Activated CD4-positive, alpha-beta T cell treated with anti-CD3 and anti-CD28 coated beads, Interleukin-2, amount 50 U/mL, for 48 hours (primary cell): ENCODE results near the gene GCH1.
"Not testable (repeated sequence)": the region's sequence is repeated elsewhere in the genome, so short reads cannot be mapped to it uniquely, and the experiment has no call there.

Experiments
- DNase-seq, 2 experiments: peaks; one replicate each; pipeline ENCODE4 v3.0.0-alpha.2; 2020

The GCH1 gene

DNA sequence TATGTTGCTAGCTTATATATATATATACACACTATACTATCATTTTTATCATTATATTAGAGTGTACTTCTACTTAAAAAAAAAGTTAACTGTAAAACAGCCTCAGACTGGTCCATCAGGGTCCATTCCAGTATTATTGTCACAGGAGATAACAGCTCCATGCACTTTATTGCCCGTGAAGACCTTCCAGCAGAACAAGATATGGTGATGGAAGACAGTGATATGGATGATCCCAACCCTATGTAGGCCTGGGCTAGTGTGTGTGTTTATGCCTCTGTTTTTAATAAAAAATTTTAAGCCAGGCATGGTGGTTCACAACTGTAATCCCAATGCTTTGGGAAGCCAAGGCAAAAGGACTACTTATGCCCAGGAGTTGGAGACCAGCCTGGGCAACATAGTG is 86.2 kb downstream of the GCH1 start:
- no peak for DNase-seq

DNA sequence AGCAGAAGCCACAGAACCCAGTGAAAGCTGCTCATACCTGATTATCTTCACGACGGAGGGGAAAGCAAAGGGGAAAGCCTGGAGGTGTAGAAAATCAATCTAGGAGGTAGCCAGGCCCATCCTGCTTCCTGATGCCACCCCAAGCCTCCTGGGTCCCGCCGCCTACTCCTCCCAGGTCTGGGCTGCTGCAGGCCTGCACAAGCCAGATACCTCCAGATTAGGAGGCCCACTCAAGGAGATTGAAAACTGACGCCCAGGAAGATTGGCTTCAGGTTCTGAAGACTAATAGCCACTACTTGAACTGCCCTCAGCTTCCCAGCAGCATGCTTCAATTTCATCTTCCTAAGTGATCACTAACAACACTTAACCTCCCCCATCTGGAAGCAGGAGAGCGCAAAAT is 87.1 kb downstream of the GCH1 start:
- no peak for DNase-seq

DNA sequence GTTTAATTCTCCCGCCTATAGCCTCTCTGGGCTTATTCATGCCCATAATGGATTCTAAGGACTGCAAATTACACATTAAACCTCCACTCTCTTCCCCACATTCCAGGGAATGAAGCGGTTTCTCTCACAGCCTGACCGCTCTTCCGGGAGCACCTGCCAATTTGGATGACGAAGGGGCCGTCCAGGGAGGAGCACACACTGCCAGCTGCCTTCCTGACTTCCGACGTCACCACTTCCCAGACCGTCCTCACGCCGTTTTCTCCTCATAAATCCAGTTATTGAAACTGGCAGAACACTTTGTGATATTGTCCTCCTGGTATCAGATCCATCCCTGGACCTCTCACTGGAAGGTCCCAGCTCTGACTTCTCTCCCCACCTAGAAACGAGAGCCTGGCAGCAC is 87.6 kb downstream of the GCH1 start:
- DNase-seq: no peak

DNA sequence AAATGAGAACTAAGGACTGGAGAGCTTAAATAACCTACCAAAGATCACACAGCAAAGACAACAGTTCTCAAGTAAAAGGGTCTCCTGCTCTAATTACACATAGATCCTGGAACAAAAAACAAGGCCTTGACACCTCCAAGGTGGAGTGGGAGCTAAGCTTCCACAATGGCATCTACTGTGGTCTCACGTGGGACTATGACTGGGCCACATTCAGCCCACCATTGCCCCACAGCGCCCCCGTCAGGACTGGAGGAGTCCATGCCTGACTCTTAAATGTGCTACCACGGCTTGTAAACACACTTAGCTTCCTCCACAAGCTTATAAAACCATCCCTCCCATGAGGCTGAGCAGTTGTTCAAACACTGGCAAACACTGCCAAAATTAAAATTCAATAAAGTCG is 88.5 kb downstream of the GCH1 start:
- DNase-seq: peak; percentile 56 to 58

DNA sequence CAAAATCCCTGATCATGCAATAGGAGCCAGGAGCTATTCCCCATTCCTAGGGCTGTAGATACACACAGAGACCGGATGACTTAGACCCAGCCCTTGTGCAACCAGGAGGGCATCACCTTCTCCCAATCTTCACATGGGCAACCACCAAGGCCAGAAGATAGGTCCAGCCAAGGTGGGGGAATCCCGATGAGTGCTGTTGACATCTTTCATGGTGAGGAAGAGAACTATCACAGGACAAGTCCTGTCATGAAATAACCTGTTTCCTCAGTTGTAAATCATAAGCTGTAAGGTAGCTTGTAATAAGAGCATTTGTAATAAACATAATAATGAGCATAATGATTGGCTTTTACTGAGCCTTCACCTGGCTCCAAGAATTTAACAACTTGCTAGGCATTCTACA is 89.5 kb downstream of the GCH1 start:
- DNase-seq: no peak

DNA sequence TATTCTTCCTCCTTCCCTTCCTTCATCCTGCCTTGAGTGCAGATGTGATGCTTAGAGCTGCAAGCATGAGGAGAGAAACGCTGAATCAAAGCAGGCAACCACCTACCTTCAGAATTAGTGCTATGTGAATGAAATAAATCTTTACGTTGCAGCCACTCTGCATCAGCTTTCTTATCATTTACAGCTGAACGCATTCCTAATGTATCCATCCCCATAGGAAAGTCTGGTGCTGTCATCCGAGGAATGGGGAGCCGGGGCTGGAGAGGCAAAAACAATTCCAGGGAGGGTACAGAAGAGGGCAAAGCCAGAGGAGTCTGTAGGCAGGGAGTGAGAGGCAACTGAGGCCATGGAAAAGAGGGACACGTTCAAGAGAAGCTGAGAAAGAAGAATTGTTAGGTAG is 90.0 kb downstream of the GCH1 start:
- DNase-seq: no peak

GRCh38 chr14:54809767-54810166 is 92.9 kb downstream of the GCH1 start:
- peak in 1 of 2 experiments; percentile 13 for DNase-seq

- no peak for DNase-seq
Measured at GRCh38 chr14:54808326-54809161, 94.1 kb downstream of the GCH1 start.

DNA sequence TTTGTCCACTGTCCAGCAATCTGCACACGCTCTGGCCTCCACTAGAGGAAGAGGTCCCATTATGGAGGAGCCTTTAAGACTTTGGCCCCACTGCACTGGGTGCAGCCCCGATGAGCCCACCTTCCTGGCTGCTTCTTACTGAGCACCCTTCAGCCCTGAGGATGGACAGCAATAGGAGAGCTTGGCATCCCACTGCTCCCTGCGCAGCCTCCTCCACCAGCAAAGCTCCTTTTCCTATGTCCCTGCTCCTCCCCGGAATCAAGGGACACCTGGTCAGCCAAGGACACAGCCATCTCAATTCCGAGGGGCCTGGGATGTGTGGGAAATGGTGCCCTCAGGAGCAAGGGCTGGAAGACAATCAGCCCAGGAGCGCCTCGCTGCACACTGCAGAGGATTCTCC is 94.7 kb downstream of the GCH1 start:
- DNase-seq: no peak

- no peak for DNase-seq
Measured at GRCh38 chr14:54807428-54807827, 95.2 kb downstream of the GCH1 start.

DNA sequence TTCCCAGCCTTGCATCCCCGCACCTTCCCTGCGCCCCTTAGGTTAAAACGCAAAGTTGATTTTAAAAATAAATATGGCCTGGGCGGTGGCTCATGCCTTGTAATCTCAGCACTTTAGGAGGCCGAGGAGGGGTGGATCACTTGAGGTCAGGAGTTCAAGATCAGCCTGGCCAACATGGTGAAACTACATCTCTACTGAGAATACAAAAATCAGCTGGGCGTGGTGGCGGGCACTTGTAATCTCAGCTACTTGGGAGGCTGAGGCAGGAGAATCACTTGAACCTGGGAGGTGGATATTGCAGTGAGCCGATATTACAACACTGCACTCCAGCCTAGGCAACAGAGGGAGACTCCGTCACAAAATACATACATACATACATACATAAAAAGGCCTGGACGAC is 96.0 kb downstream of the GCH1 start:
- no peak for DNase-seq

GRCh38 chr14:54805445-54806322 is 96.9 kb downstream of the GCH1 start:
- DNase-seq: peak; percentile 88 to 90

DNA sequence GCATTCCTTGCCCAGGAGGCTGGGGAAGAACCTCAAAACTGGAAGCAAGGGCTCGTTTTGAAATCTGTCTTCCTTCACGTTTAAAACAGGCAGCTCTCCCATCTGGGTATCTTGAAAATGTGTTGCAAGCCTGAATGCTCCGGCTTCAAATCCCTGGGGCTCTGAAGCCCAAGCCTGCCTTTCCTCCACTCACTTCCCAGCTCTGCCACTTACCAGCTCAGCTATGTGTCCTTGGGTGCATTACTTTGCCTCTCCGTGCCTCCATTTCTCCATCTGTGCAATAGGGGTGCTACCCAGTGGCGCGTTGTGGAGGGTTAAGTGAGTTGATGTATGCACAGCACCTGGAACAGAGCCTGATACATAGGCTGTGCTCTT is 97.6 kb downstream of the GCH1 start:
- no peak for DNase-seq

DNA sequence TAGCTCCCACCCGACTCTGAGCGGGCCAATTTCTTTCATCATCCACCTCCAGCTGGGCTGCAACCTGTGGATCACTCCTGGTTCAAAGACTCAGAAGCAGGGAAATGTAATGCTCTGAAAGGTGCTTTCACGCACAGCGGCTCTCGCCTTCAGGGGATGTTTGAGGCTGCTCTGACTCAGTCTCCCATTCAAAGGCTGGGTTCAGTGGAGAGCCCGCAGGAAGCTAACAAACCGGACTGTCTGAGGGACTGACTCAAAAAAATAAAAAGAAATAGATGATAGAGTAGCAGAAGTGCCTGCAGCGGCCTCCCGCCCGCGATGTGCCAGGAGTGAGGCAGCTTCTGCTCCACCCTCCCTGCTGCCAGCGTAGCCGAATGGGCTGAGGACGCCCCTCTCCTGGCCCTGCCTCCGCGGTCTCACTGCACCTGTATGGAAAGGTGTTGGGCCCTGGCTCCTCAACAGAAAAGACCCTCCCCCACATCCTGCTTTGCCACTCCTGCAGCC is 98.0 kb downstream of the GCH1 start:
- no peak for DNase-seq

DNA sequence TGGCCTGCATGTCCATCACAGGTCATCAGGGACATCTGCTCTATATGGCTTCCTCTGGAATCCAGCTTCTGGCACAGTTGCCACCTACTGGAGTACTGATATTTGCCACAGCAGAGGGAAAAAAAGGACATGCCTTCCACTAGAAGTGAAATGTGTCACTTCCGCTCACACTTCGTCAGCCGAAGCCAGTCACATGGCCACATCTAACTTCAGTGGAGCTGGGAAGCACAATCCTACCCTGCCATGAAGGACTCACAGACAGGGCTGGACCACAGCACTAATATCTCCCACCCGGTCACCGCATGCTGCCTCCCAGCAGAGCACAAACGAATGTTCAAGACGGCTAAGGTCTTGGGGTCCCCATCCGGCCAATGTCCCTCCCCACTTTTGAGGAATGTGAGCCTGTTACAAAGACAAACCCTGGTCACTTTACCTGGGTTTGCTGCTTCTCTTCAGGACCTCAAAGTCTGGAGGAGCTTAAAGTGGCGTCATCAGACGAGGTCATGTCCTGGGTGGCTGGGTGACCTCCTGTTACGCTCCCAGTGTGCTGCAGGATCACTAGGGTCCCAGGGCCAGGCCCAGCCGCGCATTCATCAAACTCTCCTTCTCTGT is 98.6 kb downstream of the GCH1 start:
- no peak for DNase-seq

DNA sequence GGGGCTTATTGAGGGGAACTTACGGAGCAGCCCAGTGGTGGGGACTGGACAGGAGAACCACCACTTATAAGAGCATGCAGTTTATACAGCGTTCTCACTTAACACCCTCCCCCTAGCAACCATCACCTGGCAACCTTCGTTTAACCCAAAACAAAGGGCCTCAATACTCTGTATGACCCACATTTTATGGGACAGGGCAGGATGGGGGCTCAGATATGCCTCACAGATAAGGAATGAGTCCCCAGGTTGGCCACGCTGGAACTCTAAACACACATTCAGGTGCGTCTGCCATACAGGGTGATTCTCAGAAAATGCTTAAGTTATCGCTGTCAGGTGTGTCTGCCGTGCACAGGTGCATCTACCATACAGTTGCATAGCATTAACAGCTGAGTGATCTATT is 99.2 kb downstream of the GCH1 start:
- DNase-seq: no peak

- not testable (repeated sequence) for DNase-seq
Measured at GRCh38 chr14:54801482-54801881, 101.1 kb downstream of the GCH1 start.

DNA sequence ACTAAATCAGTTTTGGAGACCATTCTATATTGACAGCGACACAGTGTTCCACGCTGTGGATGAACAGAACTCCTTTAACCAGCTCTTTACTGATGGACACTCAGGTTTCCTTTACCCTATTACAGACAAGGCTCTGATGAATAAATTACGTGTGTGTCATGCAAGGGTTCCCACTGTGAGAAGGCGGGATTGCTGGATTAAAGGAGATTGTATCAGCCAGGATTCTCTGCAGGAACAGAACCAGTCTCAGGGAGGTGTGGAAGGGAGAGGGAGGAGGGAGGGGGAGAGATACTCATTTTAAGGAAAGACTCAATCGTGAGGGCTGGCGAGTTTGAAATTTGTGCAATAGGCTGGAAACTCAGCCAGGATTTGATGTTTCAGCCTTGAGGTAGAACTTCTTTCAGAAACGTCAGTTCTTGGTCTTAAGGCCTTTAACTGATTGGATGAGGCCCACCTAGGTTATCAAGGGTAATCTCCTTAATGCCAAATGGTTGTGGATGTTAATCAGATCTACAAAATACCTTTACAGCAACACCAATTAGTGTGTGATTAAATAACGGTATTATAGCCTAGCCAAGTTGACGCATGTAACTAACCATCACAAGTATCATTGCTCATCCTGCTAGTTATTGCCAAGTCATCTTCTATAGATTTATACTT is 104.0 kb downstream of the GCH1 start:
- no peak for DNase-seq

DNA sequence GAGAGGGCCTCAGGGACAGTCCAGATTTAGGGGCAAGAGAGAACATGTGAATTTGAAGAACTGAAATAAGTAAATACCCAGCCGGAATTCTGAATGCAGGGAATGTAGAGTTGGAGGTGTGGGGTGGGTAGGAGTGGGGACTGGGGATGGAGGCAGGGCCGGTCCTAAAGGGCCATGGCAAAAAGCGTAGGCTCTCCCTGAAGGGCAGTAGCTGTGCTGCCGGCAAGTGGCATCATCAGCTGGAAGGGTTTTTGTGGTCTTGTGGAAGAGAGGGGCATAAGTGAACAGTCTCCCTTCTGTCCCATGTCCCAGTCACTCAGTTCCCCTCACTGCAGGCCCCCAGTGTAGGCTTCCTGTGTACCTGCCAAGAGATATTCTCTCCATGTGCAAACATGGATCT is 104.6 kb downstream of the GCH1 start:
- DNase-seq: no peak

GRCh38 chr14:54797556-54797955 is 105.1 kb downstream of the GCH1 start:
- no peak for DNase-seq

DNA sequence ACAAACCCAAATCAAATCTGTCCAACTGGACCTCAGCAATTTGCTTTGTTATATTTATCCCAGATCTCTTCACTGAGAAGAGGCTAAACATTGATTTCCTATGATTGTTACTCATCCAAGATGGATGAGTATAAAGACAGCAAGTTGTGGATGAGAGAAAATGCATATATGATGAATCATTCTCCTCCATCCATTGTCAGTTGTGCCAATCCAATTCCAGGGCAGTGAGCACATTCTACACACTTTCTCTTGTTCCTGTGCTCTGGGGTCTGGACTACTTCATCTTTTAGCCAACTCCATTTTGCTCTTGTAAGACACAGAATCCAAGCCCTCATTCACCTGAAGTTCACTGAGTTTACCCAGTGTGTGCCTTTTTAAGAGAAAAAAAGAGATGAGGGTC is 105.7 kb downstream of the GCH1 start:
- no peak for DNase-seq

GRCh38 chr14:54794796-54795195 is 107.8 kb downstream of the GCH1 start:
- DNase-seq: no peak

DNA sequence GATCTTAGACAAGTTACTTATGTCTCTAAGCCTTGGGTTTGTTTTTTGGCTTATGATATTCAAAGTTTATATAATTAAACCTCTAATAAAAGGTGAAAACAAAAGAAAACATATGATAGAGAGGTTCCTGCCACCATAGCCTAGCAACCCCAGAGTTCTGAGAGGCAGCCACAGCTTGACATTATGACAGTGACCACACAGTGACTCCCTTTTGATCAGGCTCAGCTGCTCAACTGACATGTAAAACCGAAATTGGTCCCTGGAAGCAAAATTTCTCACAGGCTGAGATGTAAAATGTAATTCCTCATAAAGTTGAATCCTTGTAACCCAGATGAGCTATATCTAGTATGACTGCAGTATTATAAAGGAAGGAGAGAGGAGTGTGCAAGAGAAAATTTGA is 108.5 kb downstream of the GCH1 start:
- DNase-seq: no peak
